ENCODE measurements around the gene ARFGAP2.
"Not testable (repeated sequence)": the region's sequence is repeated elsewhere in the genome, so short reads cannot be mapped to it uniquely, and the experiment has no call there.

Gene ARFGAP2

DNA sequence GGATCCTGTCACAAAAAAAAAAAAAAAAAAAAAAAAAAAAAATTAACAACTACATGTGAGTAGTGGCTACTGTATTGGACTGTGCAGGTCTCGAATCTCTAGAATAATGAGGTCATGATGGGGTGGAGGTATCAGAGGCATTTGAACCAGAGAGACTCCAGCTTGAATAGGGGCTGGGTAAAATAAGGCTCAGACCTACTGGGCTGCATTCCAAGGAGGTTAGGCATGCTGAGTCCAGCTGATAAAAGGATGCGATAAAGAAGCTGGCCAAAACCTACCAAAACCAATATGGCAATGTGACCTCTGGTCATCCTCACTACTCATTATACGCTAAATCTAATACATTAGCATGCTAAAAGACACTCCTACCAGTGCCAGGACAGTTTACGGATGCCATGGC, 15.4 kb upstream of the ARFGAP2 start:
- Histone ChIP-seq H3K9ac (ENCODE audit: low read length) (no peak overlapping the region), H2AK5ac (ENCODE audit: low read length) (no peak overlapping the region), H2BK120ac (ENCODE audit: low read depth, low read length) (no peak overlapping the region), H3K4ac (ENCODE audit: low read depth, low read length) (no peak overlapping the region), H3K56ac (ENCODE audit: low read length) (no peak overlapping the region), H2BK5ac (ENCODE audit: low read length) (no peak overlapping the region), H3K4me1 (ENCODE audit: control insufficient read depth, low read depth, low read length) (no peaks in the 10 kb centered on the region), H3K4me2 (ENCODE audit: low read length) (no peak overlapping the region), H4K5ac (ENCODE audit: low read length) (no peak overlapping the region), H4K8ac (ENCODE audit: low read depth, low read length) (no peak overlapping the region), H3K79me2 (ENCODE audit: control insufficient read depth, insufficient read depth, low read length) (no peaks in the 10 kb centered on the region), H3K27me3 (ENCODE audit: insufficient read depth, low read length, poor library complexity) (peaks cover 3% of the 10 kb centered on the region), H3K36me3 (ENCODE audit: control insufficient read depth, insufficient read depth, low read length) (no peaks in the 10 kb centered on the region), H3K18ac (ENCODE audit: low read length) (no peak overlapping the region), H3K4me3 (ENCODE audit: low read length) (no peak overlapping the region), H2BK15ac (replicated peaks; ENCODE audit: low read depth) (no peak overlapping the region), H3K79me1 (ENCODE audit: low read length) (no peaks in the 10 kb centered on the region), H3K27ac (ENCODE audit: low read depth, low read length) (no peak overlapping the region), H3K23ac (ENCODE audit: low read length) (no peak overlapping the region)
- WGBS (ENCODE audit: extremely low coverage, insufficient coverage, low lambda C conversion rate), result no CpG with 5 or more reads among the region's 4 CpGs
- DNase-seq, result peak; percentile 59

DNA sequence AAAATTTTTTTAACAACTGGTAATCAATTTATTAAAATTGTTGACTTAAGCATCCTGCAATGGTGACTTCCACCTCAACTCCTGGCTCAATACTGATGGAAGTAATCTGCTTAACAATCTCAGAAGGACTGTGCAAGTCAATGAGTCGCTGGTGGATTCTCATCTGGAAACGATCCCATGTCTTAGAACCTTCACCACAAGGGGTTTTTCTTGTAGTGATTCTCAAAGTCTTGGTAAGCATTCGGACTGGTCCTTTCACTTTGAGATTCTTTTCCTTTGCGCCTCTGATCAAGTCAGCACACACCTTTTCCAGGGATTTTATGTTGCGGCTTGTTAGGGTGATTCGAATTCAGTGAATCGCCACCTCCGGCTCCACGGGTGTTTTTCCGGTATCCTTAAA, 14.5 kb upstream of the ARFGAP2 start:
- H3K9ac ChIP-seq (ENCODE audit: low read length); H3K23ac ChIP-seq (ENCODE audit: low read length); H3K56ac ChIP-seq (ENCODE audit: low read length); H3K36me3 ChIP-seq (ENCODE audit: control insufficient read depth, insufficient read depth, low read length); H2BK120ac ChIP-seq (ENCODE audit: low read depth, low read length); H3K4me2 ChIP-seq (ENCODE audit: low read length); DNase-seq; H2BK15ac ChIP-seq (replicated peaks; ENCODE audit: low read depth); H4K8ac ChIP-seq (ENCODE audit: low read depth, low read length); H3K4me3 ChIP-seq (ENCODE audit: low read length); H3K79me2 ChIP-seq (ENCODE audit: control insufficient read depth, insufficient read depth, low read length); H3K4me1 ChIP-seq (ENCODE audit: control insufficient read depth, low read depth, low read length); H3K79me1 ChIP-seq (ENCODE audit: low read length); H2BK5ac ChIP-seq (ENCODE audit: low read length); H2AK5ac ChIP-seq (ENCODE audit: low read length); H3K27me3 ChIP-seq (ENCODE audit: insufficient read depth, low read length, poor library complexity); H3K4ac ChIP-seq (ENCODE audit: low read depth, low read length); H3K18ac ChIP-seq (ENCODE audit: low read length); H3K27ac ChIP-seq (ENCODE audit: low read depth, low read length); H4K5ac ChIP-seq (ENCODE audit: low read length): not testable (repeated sequence)
- no CpG with 5 or more reads among the region's 10 CpGs for WGBS (ENCODE audit: extremely low coverage, insufficient coverage, low lambda C conversion rate)

DNA sequence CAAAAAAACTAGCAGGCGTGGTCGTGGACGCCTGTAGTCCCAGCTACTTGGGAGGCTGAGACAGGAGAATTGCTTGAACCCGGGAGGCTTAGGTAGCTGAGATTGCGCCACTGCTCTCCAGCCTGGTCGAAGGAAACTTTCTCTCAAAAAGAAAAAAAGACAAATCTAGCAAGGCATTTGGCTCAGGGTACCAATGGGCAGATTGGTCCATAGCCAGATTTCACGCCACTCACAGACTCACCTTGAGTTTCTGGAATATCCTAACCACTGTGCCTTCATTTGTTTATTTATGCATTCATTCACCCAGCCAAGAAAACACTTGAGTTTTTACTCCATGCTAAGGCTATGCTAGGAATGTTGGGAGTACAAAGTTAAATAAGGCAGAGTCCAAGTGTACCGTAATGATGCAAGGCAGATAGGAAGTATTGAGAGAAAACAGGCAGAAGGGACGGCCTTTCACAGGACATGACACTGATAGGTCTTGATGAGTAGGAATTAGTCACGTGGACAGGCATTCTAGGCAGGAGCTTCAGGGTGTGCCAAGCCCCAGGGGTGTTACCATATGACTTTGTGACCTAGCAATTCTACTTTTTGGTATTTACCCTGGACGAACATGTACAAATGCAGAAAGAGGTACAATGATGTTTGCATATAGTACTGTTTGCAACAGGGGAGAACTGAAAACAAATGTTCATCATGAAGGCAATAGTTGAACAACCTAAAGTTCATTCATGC, 12.6 kb upstream of the ARFGAP2 start:
- no peak overlapping the region for H3K9ac ChIP-seq (ENCODE audit: low read length)
- peaks cover 6% of the 10 kb centered on the region for H3K79me2 ChIP-seq (ENCODE audit: control insufficient read depth, insufficient read depth, low read length)
- no peak overlapping the region for H3K4me2 ChIP-seq (ENCODE audit: low read length)
- no peak overlapping the region for H2BK15ac ChIP-seq (replicated peaks; ENCODE audit: low read depth)
- H4K8ac ChIP-seq (ENCODE audit: low read depth, low read length), result no peak overlapping the region
- H3K36me3 ChIP-seq (ENCODE audit: control insufficient read depth, insufficient read depth, low read length), result no peaks in the 10 kb centered on the region
- H3K56ac ChIP-seq (ENCODE audit: low read length), result no peak overlapping the region
- H3K4me1 ChIP-seq (ENCODE audit: control insufficient read depth, low read depth, low read length), result peaks cover 3% of the 10 kb centered on the region
- no peak overlapping the region for H2BK120ac ChIP-seq (ENCODE audit: low read depth, low read length)
- H3K27ac ChIP-seq (ENCODE audit: low read depth, low read length), result no peak overlapping the region
- H3K27me3 ChIP-seq (ENCODE audit: insufficient read depth, low read length, poor library complexity), result peaks cover 3% of the 10 kb centered on the region
- no peak for DNase-seq
- no peak overlapping the region for H2BK5ac ChIP-seq (ENCODE audit: low read length)
- H3K4me3 ChIP-seq (ENCODE audit: low read length), result no peak overlapping the region
- no peak overlapping the region for H3K18ac ChIP-seq (ENCODE audit: low read length)
- no peak overlapping the region for H3K4ac ChIP-seq (ENCODE audit: low read depth, low read length)
- no peak overlapping the region for H2AK5ac ChIP-seq (ENCODE audit: low read length)
- H4K5ac ChIP-seq (ENCODE audit: low read length), result no peak overlapping the region
- H3K79me1 ChIP-seq (ENCODE audit: low read length), result no peaks in the 10 kb centered on the region
- WGBS (ENCODE audit: extremely low coverage, insufficient coverage, low lambda C conversion rate), result no CpG with 5 or more reads among the region's 11 CpGs
- H3K23ac ChIP-seq (ENCODE audit: low read length), result no peak overlapping the region

DNA sequence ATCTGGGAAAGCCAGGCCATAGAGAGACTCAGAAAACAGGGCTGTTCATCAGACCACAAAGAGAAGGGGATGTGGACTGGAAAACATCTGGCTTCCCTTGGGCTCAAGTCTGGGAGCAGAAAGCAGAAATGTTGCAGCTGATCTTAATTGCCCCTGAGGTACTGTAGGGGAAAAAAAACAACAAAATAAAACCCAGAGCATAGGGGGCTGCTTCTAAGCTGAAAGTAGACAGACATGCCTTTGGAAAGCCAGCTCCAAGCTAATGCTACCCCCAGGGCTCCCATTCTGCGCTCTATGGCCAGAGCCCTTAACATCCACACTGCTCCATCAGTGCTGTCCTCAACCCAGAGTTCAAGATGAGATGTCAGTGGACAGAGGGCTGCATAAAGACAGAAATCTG, 11.6 kb upstream of the ARFGAP2 start:
- Histone ChIP-seq H3K4me2 (ENCODE audit: low read length) (no peak overlapping the region), H3K27ac (ENCODE audit: low read depth, low read length) (no peak overlapping the region), H3K36me3 (ENCODE audit: control insufficient read depth, insufficient read depth, low read length) (no peaks in the 10 kb centered on the region), H3K56ac (ENCODE audit: low read length) (no peak overlapping the region), H2BK15ac (replicated peaks; ENCODE audit: low read depth) (no peak overlapping the region), H2AK5ac (ENCODE audit: low read length) (no peak overlapping the region), H3K9ac (ENCODE audit: low read length) (no peak overlapping the region), H3K27me3 (ENCODE audit: insufficient read depth, low read length, poor library complexity) (peaks cover 3% of the 10 kb centered on the region), H3K23ac (ENCODE audit: low read length) (no peak overlapping the region), H2BK5ac (ENCODE audit: low read length) (no peak overlapping the region), H3K79me2 (ENCODE audit: control insufficient read depth, insufficient read depth, low read length) (peaks cover 6% of the 10 kb centered on the region), H3K4ac (ENCODE audit: low read depth, low read length) (no peak overlapping the region), H3K18ac (ENCODE audit: low read length) (no peak overlapping the region), H3K79me1 (ENCODE audit: low read length) (peaks cover 5% of the 10 kb centered on the region), H3K4me1 (ENCODE audit: control insufficient read depth, low read depth, low read length) (peaks cover 3% of the 10 kb centered on the region), H4K5ac (ENCODE audit: low read length) (no peak overlapping the region), H4K8ac (ENCODE audit: low read depth, low read length) (no peak overlapping the region), H3K4me3 (ENCODE audit: low read length) (no peak overlapping the region), H2BK120ac (ENCODE audit: low read depth, low read length) (no peak overlapping the region)
- DNase-seq, result no peak
- WGBS (ENCODE audit: extremely low coverage, insufficient coverage, low lambda C conversion rate), result no CpG with 5 or more reads among the region's 1 CpG

DNA sequence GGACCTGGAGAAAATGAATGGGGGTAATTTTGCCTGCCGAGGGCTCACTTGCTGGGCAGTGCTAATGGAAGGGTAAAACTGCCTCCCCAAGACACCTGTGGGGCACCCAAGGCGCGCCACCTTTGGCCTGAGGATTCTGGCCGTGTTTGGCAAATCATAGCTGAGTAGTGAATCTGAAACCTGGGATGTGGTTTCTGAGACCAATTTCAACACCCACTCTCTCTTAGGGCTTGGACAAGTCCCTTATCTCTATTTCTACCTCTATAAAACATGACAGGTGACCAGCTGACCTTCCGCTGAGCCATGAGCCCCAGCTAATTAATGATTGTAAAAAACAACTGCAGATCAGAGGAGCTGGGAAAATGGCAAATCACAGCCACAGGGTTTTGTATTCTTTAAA, 11.0 kb upstream of the ARFGAP2 start:
- Histone ChIP-seq H3K79me1 (ENCODE audit: low read length) (peaks cover 6% of the 10 kb centered on the region), H3K36me3 (ENCODE audit: control insufficient read depth, insufficient read depth, low read length) (no peaks in the 10 kb centered on the region), H4K5ac (ENCODE audit: low read length) (no peak overlapping the region), H3K4me1 (ENCODE audit: control insufficient read depth, low read depth, low read length) (peaks cover 3% of the 10 kb centered on the region), H3K79me2 (ENCODE audit: control insufficient read depth, insufficient read depth, low read length) (peaks cover 6% of the 10 kb centered on the region), H2AK5ac (ENCODE audit: low read length) (no peak overlapping the region), H3K18ac (ENCODE audit: low read length) (no peak overlapping the region), H3K56ac (ENCODE audit: low read length) (peak overlapping the region; percentile 91), H4K8ac (ENCODE audit: low read depth, low read length) (no peak overlapping the region), H3K9ac (ENCODE audit: low read length) (peak overlapping the region; percentile 79), H3K27ac (ENCODE audit: low read depth, low read length) (no peak overlapping the region), H2BK5ac (ENCODE audit: low read length) (no peak overlapping the region), H3K27me3 (ENCODE audit: insufficient read depth, low read length, poor library complexity) (peaks cover 3% of the 10 kb centered on the region), H3K4ac (ENCODE audit: low read depth, low read length) (no peak overlapping the region), H3K4me3 (ENCODE audit: low read length) (no peak overlapping the region), H2BK120ac (ENCODE audit: low read depth, low read length) (no peak overlapping the region), H3K4me2 (ENCODE audit: low read length) (peak overlapping the region; percentile 97), H2BK15ac (replicated peaks; ENCODE audit: low read depth) (no peak overlapping the region), H3K23ac (ENCODE audit: low read length) (no peak overlapping the region)
- no CpG with 5 or more reads among the region's 5 CpGs for WGBS (ENCODE audit: extremely low coverage, insufficient coverage, low lambda C conversion rate)
- no peak for DNase-seq
